HFF-Myc (cell line): ENCODE data around the gene NT5DC4.
A peak's percentile ranks its signal among the peaks of the same experiment; 100 is the strongest.

Experiments used
- DNase-seq: peaks from one replicate; pipeline ENCODE4 v3.0.0-alpha.2; 2011; ENCODE audit warnings: low read depth; ENCODE audit errors: extremely low read depth
- H3K4me3 ChIP-seq: replicated peaks from 2 replicates; pipeline ENCODE4 v1.5.1; 2011; ENCODE audit warnings: low read depth, mild to moderate bottlenecking, control low read depth, low read length
- TF ChIP-seq, protein P1 (sequence below): IDR thresholded peaks from 2 replicates; pipeline ENCODE4 v1.5.1; 2012; ENCODE audit warnings: mild to moderate bottlenecking, low read depth, low read length, control low read depth; ENCODE audit errors: missing control alignments

NT5DC4 gene

DNA sequence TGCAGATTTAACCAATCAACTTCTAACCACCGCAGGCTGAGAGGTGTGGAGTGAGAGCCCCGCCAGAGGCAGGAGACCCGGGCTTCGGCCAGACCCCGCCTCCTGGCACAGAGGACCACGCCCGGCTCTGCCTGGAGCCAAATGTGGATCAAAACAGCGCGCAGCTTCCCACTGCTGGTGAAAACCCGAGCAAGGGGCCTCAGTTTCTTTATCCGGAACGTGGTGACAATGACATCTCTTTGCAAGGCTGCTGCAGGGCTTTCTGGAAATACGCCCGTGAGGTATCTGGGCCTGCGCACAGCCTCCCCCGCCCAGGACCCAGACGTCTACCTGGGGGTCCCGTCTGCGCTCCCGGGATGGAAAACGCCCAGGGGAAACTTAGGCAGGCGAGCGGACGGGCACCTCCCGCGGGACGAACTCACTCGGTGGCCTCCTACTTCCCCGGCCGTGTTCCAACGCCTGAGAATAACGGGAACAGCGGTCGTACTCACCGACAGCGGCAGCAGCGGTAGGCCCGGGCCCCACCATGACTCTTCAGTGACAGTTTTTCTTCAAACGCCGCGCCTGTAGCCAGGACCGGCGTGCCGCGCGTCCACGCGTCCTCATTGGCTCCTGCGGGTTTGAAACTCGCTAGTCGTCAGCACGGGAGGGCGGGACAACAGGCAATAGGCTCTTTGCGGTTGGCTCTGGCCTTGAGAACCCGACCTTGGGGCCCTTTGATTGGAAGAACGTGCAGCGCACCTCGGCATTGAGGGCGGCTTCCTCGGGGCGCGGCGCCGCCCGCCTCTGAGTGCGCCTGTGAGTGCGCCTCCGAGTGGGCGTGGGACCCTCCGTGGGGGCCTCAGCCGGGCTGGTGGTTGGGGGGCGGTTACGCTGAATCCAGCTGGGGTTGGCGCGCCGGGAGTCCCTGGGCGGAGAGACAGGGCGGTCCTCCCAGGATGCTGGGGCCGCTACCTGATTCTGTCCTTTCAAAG, 43.5 kb downstream of the NT5DC4 start, which contains the start of gene CKAP2L:
CKAP2L (minus strand) TSS at position 539 of the 974 bp plus-strand sequence; CDS start at position 528, 11 bp downstream.
- DNase-seq, result peak; percentile 96
- H3K4me3 ChIP-seq, result peak within 1 kb of the TSS; percentile 76
- TF ChIP-seq, protein P1, sequence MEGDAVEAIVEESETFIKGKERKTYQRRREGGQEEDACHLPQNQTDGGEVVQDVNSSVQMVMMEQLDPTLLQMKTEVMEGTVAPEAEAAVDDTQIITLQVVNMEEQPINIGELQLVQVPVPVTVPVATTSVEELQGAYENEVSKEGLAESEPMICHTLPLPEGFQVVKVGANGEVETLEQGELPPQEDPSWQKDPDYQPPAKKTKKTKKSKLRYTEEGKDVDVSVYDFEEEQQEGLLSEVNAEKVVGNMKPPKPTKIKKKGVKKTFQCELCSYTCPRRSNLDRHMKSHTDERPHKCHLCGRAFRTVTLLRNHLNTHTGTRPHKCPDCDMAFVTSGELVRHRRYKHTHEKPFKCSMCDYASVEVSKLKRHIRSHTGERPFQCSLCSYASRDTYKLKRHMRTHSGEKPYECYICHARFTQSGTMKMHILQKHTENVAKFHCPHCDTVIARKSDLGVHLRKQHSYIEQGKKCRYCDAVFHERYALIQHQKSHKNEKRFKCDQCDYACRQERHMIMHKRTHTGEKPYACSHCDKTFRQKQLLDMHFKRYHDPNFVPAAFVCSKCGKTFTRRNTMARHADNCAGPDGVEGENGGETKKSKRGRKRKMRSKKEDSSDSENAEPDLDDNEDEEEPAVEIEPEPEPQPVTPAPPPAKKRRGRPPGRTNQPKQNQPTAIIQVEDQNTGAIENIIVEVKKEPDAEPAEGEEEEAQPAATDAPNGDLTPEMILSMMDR, result no peak

DNA sequence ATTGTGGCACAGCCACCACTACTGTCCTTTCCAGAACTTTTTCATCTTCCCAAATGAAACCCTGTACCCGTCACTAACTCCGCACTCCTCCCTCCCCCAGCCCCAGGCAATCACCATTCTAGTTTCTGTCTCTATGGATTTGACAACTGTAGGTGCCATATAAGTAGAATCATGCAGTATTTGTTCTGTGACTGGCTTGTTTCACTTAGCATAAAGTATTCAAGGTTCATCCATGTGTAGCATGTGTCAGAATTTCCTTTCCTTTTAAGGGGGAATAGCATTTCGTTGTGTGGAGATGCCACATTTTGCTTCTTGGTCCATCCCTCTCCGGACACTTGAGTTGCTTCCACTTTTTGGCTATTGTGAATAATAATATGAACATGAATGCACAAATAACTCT, 44.4 kb downstream of the NT5DC4 start:
- DNase-seq, result no peak
- H3K4me3 ChIP-seq, result peak overlapping the region; percentile 76
- TF ChIP-seq, protein P1, result no peak

DNA sequence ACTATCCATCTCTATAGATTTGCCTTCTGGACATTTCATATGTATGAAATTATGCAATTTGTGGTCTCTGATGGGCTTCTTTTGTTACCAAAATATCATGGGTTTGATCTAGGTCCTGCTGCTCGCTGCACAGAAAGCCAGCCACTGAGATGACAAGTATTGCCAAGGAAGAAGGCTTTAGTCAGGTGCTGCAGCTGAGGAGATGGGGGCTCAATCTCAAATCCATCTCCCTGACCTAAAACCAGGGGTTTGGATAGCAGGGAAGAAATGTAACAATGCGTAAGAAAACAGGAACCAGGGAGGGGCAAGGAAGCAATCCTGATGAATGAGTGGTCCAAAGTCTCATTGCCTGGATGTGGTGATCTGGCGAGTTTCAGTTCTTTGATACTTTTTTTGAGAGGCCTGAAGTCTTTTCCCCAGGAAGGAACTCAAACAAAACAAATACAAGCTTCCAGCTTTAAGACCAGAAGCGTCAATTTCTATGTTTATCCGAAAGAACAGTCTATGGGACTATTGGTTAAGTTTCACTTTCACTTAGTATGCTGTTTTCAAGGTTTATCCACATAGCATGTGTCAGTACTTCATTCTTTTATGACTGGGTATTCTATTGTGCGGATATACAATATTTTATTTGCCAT, 47.0 kb downstream of the NT5DC4 start:
- no peak for DNase-seq

DNA sequence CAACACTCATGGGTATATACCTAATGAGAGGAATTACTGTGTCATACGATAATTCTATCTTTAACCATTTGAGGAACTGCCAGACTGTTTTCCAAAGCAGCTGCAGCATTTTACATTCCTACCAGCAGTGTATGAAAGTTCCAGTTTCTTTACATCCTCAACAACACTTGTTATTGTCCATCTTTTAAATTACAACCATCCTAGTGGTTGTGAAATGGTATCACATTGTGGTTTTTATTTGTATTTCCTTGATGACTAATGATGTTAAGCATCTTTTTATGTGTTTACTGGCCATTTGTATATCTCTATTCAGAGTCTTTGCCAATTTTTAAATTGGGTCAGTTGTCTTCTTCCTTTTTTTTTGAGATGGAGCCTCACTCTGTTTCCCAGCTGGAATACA, 47.6 kb downstream of the NT5DC4 start:
- no peak for DNase-seq
- TF ChIP-seq, protein P1, result peak; percentile 39
- H3K4me3 ChIP-seq, result no peak overlapping the region

More for the DNA sequence above, 47.0 kb downstream of the NT5DC4 start:
- TF ChIP-seq, protein P1, result no peak
- H3K4me3 ChIP-seq, result no peak overlapping the region

DNA sequence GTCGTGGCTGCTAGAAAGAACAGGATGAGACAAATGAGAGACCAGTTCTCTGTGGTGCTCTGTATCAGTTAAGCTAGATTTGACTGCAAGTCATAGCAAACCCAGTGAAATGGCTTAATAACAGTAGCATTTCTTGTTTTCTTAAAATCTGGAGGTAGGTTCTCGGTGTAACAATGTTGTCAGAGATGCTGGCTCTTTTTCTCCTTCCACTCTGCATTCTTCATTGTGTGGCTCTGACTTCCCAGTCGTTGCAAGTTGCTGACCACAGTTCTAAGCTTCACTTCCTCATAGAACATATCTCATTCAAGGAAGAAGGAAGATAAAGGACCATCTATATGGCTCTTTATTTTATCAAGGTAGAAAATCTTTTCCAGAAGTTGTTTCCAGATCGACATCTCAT, 51.5 kb downstream of the NT5DC4 start:
- TF ChIP-seq, protein P1, result no peak
- H3K4me3 ChIP-seq, result no peak overlapping the region
- no peak for DNase-seq

DNA sequence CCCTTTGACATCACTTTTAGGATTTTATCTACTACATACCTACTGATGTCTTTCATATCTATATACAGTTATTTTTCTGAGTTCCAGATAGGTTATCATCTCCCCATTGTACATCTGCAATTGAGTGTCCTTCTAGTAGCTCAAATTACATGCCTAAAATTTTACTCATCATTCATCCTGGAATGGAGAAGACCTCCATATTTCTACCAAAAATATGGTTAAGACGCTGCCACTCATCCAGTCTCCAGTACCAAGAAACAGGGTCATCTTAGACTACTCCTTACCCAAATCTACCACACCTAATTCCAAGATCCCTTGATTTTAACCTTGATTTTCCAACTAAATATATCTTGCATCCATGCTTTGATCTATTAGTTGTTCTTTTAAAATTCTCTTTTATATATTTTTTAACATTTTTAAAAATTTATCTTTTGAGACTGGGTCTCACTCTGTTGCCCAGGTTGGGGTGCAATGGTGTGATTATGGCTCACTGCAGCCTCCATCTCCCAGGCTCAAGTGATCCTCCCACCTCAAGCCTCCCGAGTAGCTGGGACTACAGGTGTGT, 52.2 kb downstream of the NT5DC4 start:
- no peak overlapping the region for H3K4me3 ChIP-seq
- TF ChIP-seq, protein P1, result no peak
- no peak for DNase-seq
